Immature natural killer cell (primary cell): Measurements from ENCODE around the gene PRRT4. TPM values are rescaled to one million over a fixed set of nuclear protein-coding genes. Genes with fewer than 3 reads are reported as not detected.

Source experiments
- DNase-seq, 3 donors: peaks; one replicate each; pipeline ENCODE4 v3.0.0; 2022; ENCODE audit warnings: mixed read lengths in 1 of 3
- H3K27ac Mint-ChIP-seq, 6 donors: one replicate each; pipeline ENCODE4 v1.8.0; 2020; ENCODE audit warnings: mixed read lengths in 6 of 6, mild to moderate bottlenecking in 5 of 6, inconsistent platforms in 4 of 6, moderate library complexity in 3 of 6
- H3K27me3 Mint-ChIP-seq, 3 donors: one replicate each; pipeline ENCODE4 v1.8.0; 2020 to 2021; ENCODE audit warnings: low read depth in 3 of 3, mild to moderate bottlenecking in 3 of 3, mixed read lengths in 3 of 3, moderate library complexity in 3 of 3, inconsistent platforms in 1 of 3
- H3K36me3 Mint-ChIP-seq, 3 donors: one replicate each; pipeline ENCODE4 v1.8.0; 2020; ENCODE audit warnings: mixed read lengths in 3 of 3, inconsistent platforms in 2 of 3, mild to moderate bottlenecking in 2 of 3
- H3K4me1 Mint-ChIP-seq, 2 donors: one replicate each; pipeline ENCODE4 v1.8.0; 2020; ENCODE audit warnings: inconsistent platforms in 2 of 2, mild to moderate bottlenecking in 2 of 2, mixed read lengths in 2 of 2, moderate library complexity in 1 of 2
- H3K4me3 Mint-ChIP-seq, 5 donors: one replicate each; pipeline ENCODE4 v1.8.0; 2020; ENCODE audit warnings: mild to moderate bottlenecking in 5 of 5, mixed read lengths in 5 of 5, inconsistent platforms in 3 of 5, moderate library complexity in 3 of 5
- H3K9me3 Mint-ChIP-seq, 6 donors: one replicate each; pipeline ENCODE4 v1.8.0; 2020; ENCODE audit warnings: mild to moderate bottlenecking in 6 of 6, mixed read lengths in 6 of 6, inconsistent platforms in 4 of 6, moderate library complexity in 3 of 6
- polyA plus RNA-seq, 3 donors: library from polyadenylated mRNA; unstranded; fragments of 300-500 nt; fragmentation: Illumina TruSeq; gene quantifications; one replicate each; pipeline ENCODE4 v1.2.3, GENCODE V29; 2021

Gene PRRT4
- polyA plus RNA-seq: under 1 TPM in 1 of 3 donors, not detected in 2; 0.08 TPM

DNA sequence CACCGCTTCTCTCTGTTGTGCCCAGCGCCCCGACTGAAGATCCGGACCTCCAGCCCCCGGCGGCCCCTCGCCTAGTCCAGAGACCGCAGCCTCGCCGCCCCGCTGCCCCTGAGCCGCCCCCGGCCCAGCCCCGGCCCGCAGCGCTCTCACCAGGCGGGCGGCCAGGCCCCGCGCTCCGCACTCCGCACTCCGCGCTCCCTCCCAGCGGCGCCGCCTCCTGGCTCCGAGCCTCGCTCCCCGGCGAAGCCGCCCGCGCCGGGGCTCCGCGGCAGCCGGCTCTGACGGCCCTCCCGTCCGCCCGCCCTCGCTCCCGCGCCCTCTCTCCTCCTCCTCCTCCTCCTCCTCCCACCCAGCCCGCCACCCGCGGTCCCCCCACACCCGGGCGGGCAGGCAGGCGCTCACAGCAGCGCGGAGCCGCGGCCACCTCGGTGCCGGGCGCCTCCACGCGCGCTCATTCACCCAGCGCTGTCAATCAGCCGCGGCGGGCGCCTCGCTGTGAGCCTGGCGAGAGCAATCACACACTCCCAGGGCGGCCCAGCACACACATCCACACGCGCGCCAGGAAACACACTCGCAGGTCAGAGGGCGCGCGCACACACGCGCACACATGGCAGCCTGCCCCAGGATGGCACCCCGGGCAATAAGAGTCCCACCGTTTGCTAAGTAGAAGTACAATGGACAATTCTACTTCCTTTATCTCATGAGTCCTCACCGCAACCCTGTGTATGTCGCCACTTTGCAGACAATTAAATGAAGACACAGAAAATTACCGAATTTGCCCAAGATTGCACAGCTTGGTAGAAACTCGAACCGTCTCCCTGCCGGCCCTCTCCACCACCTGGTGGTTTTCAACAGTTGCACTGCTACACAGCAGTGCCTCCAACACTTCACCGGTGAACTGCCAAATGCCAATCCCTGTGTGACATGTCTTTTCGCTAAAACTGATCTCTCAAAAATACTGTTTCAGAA is at the start of gene PRRT4:
PRRT4 (minus strand) TSS at position 280 of the 969 bp plus-strand sequence.
- H3K4me3 Mint-ChIP-seq: peak within 1 kb of the TSS; percentile 74 to 88 (median 82)
- H3K27me3 Mint-ChIP-seq: peaks cover 22 to 35% (median 24%) of the 10 kb centered on the region in 3 donors
- H3K9me3 Mint-ChIP-seq: no peaks in the 10 kb centered on the region
- peak; percentile 15 to 35 (median 19) for DNase-seq
- peaks cover 14 to 16% of the 10 kb centered on the region in 2 donors for H3K4me1 Mint-ChIP-seq
- H3K27ac Mint-ChIP-seq: no peak within 1 kb of the TSS
- H3K36me3 Mint-ChIP-seq: no peaks in the 10 kb centered on the region

DNA sequence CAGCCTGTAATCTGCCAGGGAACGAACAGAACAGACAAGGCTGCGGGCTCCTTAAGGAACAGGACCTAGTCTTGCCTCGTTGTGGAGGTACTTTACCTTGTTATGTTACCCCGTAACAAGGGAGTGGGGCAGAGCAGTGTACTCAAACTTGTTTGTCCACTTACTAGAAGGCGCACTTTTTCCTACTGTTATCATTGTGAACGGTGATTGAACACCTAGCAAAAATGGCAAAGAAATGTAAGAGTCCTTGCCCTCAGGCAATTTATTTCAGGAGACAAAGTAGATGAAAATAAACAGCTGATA is 48.9 kb upstream of the PRRT4 start:
- H3K9me3 Mint-ChIP-seq: no peaks in the 10 kb centered on the region
- DNase-seq: no peak
- H3K27ac Mint-ChIP-seq: peak overlapping the region; percentile 71 to 91 (median 83)

DNA sequence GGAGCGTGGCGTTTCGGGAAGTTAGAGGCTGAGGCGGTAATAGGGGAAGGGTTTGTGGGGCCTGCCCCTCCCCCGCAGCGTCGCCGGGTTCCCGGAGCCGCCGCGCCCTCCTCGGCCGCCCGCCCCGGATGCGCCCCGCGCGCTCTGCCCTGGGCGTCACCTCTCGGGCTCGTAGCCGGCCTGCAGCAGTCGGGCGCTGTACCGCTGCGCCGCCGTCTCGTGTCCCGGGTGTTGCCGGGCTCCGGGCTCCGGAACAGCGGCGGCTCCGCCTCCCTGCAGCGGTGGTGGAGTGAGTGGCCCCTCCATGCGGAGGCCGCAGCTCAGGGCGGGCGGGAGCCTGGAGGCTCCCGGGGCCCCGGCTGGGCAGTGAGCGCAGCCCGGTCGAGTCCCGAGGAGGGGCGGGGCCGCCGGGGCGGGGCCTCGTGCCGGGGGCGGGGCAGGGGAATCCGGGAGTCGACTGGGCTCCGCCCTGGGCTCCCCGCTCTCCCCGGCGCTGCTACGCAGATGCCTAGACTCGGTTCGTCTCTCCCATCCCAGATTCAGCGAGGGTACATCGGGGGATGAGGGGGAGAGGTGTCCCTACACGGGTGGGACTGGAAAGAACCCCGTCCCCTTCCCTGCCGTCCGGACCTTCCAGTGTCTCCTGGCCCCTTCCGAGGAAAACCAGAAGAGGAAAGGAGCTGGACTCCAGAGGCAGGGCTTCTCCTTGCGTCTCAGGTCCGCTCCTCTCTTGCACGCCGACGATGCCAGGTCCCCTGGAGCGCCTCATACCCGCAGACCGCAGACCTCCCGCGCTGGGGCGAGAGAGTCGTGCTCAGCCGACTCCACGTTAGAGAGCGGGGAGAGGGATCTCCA is 48.3 kb upstream of the PRRT4 start, which contains the start of gene IMPDH1:
IMPDH1 (minus strand) TSS at position 387 of the 855 bp plus-strand sequence; CDS start at position 306, 81 bp downstream.
- DNase-seq: peak; percentile 78 to 83 (median 83)
- Mint-ChIP-seq H3K36me3 (no peaks in the 10 kb centered on the region), H3K27ac (peak within 1 kb of the TSS; percentile 77 to 91 (median 85)), H3K4me1 (peaks cover 34 to 38% of the 10 kb centered on the region in 2 donors), H3K27me3 (peaks cover 2 to 12% (median 4%) of the 10 kb centered on the region in 3 donors), H3K4me3 (peak within 1 kb of the TSS; percentile 88 to 94 (median 91)), H3K9me3 (no peaks in the 10 kb centered on the region)

More for the DNA sequence above, 48.9 kb upstream of the PRRT4 start:
- Mint-ChIP-seq H3K36me3 (no peaks in the 10 kb centered on the region), H3K4me3 (peak overlapping the region; percentile 88 to 94 (median 91)), H3K4me1 (peaks cover 30 to 32% of the 10 kb centered on the region in 2 donors), H3K27me3 (peaks cover 0 to 12% (median 4%) of the 10 kb centered on the region in 3 donors)

DNA sequence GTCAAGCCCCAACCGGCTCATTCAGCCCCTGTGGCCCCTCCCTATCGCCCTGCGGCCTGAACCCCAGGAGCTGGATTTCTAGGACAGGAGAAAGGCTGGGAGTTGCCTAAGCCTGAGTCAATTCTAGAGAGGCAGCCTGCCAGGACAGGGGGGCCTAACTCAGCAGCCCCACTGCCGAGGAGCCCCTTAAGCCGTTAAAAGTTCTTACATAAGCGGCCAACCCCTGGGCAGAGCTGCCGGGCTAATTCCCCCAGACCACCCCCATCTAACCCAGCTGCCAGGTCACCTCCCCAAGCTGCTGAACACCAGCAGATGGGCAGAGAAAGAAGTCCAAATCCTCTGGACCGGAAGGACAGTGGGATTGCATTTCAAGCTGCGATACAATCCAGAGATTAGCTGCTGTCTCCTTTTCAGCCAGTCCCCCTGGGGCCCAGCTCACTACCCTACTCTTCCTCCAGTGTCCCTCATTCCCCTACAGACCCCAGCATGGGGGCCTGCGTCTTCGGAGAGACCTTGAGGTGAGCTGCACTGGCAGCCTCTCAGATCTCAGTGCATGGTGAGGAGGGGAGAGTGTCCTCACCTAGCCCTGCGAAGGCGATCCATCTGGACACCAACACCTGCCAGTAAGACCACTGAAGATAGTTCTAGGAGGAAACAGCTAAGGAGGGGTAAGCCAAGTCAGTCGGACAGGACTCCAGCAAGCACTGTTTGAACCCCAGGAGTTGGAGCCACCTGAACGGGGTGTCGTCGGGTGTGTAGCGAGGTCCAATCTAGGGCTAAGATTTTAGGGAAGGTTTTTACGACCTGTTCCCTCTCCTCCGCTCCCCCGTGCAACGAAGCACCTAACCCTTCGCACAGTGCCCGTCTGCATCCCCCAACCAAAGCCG is 47.5 kb upstream of the PRRT4 start:
- Mint-ChIP-seq H3K27ac (peak overlapping the region; percentile 77 to 87 (median 82)), H3K4me3 (peak overlapping the region; percentile 87 to 93 (median 89)), H3K4me1 (peaks cover 42 to 46% of the 10 kb centered on the region in 2 donors), H3K9me3 (no peaks in the 10 kb centered on the region), H3K27me3 (peaks cover 2 to 12% (median 4%) of the 10 kb centered on the region in 3 donors), H3K36me3 (no peaks in the 10 kb centered on the region)
- no peak for DNase-seq

DNA sequence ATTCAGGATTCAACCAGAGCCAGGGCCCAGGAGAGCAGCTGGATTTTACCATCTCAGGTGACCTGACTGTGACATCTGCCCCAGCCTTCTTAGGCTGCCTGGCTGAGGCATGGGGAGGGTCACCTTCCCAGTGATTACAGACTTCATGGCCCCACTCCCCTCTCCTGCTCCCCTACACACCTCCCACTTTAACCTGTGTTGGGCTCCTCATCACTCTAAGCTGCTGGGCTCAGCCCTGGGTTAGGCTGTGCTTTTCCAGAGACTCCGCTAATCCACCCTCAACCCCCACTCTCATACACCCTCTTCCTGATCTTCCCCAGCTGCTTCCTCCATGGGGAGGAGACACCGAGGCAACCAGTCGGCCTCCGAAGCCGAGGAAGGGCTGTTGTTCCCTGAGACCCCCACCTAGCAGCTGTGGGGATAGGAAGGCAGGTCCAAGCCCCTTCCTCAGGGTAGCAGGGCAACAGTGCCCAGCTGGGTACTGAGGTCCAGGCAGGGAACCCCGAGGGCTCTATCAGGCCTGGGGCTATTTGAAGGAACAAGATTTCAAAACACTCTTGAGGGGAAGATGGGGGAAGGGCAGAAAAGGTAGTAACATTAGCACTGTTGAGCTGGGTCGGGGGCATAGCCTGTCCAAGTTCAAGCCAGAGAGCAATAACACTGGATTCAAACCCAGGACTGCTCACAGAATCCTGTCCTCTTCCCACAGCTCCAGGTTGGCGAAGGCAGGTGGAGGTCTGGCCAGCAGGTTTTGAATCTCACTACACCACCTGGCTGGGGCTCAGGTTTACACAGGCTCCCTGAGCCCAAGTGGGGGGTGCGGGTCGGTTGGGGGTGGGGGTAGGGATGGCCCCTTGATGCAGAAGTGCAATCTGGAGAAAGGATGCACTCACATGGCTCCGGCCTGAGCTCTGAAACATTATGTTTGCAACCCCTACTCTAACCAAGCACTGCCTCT is 46.5 kb upstream of the PRRT4 start:
- H3K4me1 Mint-ChIP-seq: peaks cover 49 to 50% of the 10 kb centered on the region in 2 donors
- H3K36me3 Mint-ChIP-seq: peaks cover 0 to 4% (median under 1%) of the 10 kb centered on the region in 3 donors
- peak overlapping the region; percentile 29 to 93 (median 87) for H3K4me3 Mint-ChIP-seq
- no peaks in the 10 kb centered on the region for H3K9me3 Mint-ChIP-seq
- peaks cover 2 to 12% (median 4%) of the 10 kb centered on the region in 3 donors for H3K27me3 Mint-ChIP-seq
- H3K27ac Mint-ChIP-seq: peak overlapping the region; percentile 6 to 80 (median 45)
- no peak for DNase-seq

DNA sequence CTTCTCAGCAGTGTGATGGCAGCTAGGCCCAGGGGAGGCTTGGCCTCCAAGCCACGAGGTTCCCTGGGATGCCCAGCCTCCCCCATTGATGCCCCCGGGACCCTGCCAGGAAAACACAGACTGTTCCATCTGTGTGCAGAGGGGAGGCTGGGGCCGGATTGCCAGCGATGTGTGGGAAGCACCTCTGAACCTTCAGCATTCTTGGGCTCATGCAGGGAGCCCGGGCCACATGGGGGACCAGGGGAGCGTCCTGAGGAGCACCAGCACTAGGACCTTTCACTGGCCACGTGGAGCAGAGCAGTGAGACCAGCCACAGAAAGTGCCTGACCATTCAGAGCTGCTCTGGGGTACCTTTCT is 45.7 kb upstream of the PRRT4 start:
- peak overlapping the region in 4 of 6 donors; percentile 59 to 84 (median 71) for H3K27ac Mint-ChIP-seq
- peaks cover 50 to 52% of the 10 kb centered on the region in 2 donors for H3K4me1 Mint-ChIP-seq
- H3K27me3 Mint-ChIP-seq: peaks cover 2 to 12% (median 4%) of the 10 kb centered on the region in 3 donors
- H3K4me3 Mint-ChIP-seq: peak overlapping the region in 4 of 5 donors; percentile 32 to 53 (median 34)
- H3K9me3 Mint-ChIP-seq: no peaks in the 10 kb centered on the region
- H3K36me3 Mint-ChIP-seq: peaks cover 3 to 9% (median 9%) of the 10 kb centered on the region in 3 donors
- no peak for DNase-seq

DNA sequence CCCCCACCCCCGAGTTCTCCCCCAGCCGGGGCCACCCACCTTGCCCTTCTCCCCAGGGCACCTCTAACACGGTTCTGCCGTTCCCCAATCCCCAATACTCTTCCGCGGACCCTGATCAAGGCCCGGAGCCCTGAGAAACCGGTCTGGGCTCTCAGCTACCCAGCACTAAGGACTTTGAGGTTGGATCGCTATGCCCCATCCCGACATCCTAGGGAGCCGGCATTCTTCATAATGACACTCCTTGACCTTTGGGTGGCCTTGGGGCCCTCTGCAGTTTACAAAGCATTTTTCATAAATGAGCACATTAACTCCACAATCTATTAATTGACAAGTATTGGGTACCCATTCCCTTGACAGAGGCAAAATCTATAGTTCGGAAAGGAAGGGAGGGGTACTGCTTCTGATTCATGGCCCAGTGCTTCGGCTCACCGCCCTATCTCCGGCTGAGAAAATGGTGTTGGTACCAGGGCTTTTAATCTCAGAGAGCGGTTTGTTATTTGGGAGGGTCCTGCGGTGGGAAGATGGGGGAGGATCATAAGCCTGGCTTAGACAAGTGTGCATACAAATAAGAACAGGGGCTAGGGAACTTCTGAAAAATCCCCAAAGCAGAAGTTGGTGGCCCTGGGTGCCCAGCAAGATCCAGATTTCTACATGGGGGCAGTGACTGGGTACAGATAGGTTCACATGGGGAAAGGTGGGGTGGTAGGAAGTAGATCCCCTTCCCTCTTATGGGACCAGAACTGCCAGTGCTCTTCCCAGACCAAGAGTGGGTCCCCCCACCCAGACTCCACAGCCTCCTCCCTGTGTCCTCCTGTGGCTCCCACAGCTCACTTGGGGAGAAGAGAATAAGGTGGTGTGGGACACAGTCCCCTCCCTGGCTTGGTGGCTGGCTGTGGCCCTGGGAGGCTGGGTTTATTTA is 45.1 kb upstream of the PRRT4 start:
- no peak for DNase-seq

DNA sequence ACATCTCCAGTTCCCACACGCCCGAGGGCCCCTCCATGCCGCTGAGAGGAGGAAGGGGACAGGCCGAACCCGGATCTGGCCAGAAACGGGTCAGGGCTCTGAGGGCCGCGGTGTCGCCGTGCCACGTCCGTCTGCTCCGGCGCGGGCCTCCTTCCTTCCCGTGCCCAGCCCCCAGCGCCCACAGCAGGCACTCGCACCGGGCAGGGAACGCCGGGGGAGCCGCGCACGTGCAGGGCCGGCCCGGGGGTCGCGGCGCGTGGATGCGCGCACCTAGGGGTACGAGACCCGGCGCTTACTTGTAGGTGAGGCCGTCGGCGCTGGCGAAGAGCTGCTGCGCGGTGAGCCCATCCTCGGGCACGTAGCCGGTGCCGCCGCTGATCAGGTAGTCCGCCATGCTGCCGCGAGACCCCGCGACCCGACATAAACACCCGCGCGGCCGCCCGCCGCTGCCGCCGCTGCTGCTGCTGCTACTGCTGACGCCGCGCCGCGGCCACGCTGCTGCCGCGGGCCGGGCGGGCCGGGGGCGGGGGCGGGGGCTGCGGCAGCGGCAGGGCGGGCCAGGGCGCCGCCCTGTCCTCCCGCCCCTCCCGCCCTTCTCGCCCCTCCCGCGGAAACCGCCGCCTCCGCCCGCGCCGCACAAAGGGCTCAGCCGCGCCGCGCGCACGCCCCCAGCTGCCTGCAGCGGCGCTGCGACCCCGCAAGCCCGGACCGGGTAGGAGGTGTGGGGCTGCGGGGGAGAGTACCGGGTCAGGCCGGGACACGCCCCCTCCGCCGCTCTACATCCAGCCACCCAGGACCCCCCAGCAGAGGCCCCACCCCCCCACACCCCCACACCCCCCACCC is 44.2 kb upstream of the PRRT4 start:
- Mint-ChIP-seq H3K4me1 (peaks cover 50 to 58% of the 10 kb centered on the region in 2 donors), H3K36me3 (peaks cover 10 to 18% (median 11%) of the 10 kb centered on the region in 3 donors), H3K27me3 (peaks cover 2 to 12% (median 3%) of the 10 kb centered on the region in 3 donors), H3K9me3 (no peaks in the 10 kb centered on the region), H3K27ac (no peak overlapping the region), H3K4me3 (peak overlapping the region; percentile 79 to 87 (median 83))
- peak; percentile 59 to 65 (median 62) for DNase-seq

More for the DNA sequence above, 45.1 kb upstream of the PRRT4 start:
- Mint-ChIP-seq H3K4me1 (peaks cover 50 to 52% of the 10 kb centered on the region in 2 donors), H3K36me3 (peaks cover 4 to 9% (median 9%) of the 10 kb centered on the region in 3 donors), H3K9me3 (no peaks in the 10 kb centered on the region), H3K27ac (peak overlapping the region; percentile 59 to 84 (median 69)), H3K27me3 (peaks cover 2 to 12% (median 2%) of the 10 kb centered on the region in 3 donors), H3K4me3 (peak overlapping the region; percentile 63 to 82 (median 65))

DNA sequence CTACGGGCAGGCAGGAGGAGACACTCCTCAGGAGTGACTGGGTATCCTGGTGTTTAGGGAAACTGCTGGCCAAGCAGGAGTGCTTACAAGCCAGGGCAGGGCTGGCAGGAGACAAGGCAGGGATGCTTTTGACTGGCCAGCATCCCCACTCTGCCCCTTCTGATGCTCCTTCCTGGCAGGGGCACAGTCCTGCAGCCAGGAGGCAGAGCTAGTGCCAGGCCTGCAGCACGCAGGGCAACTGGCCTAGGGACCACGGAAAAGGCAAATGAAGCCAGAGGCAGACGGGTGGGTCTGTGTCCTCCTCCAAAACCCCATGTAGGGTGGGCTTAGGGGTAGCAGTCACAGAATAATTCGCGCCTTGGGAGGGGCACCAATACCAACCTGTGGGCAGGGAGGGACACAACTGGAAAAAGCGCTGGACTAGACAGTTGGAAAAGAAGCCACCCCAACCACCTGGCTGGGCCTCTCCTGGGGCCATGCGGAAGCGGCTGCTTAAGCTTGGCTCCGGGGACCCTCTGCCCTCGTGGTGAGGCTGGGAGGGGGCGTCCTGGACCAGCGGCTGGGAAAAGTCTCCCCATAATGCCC is 43.5 kb upstream of the PRRT4 start:
- no peak for DNase-seq
- H3K27ac Mint-ChIP-seq: peak overlapping the region in 5 of 6 donors; percentile 13 to 68 (median 49)
- peaks cover 10 to 22% (median 11%) of the 10 kb centered on the region in 3 donors for H3K36me3 Mint-ChIP-seq
- peak overlapping the region; percentile 79 to 87 (median 83) for H3K4me3 Mint-ChIP-seq
- H3K4me1 Mint-ChIP-seq: peaks cover 43 to 53% of the 10 kb centered on the region in 2 donors
- H3K27me3 Mint-ChIP-seq: peaks cover 2 to 7% (median 3%) of the 10 kb centered on the region in 3 donors
- H3K9me3 Mint-ChIP-seq: no peaks in the 10 kb centered on the region

DNA sequence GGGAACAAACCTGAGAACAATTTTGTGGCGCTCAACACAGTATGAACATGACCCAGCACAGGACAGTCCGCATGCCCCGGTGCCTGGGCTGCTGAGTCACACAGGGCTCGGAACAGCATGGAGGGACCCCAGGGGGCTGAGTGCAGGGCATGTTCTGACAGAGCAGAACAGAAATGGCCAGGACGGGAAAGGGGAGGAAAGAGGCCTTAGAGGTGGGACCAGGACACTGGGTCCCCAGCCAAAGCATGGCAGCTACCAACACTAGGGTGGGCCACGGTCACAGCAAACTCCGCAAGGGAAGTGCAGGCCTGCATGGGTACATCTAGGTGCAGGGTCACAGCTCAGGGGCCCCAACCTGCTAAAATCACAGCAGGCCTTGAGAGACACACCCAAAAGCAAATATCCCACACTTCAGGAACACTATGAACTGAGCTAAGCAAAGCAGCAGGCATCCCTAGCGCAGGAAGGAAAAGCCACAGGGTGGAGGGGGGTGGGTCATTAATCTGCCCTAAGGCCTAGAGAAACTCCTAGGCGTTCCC is 42.7 kb upstream of the PRRT4 start:
- H3K4me1 Mint-ChIP-seq: peaks cover 41 to 51% of the 10 kb centered on the region in 2 donors
- no peaks in the 10 kb centered on the region for H3K9me3 Mint-ChIP-seq
- no peak for DNase-seq
- peaks cover 11 to 26% (median 14%) of the 10 kb centered on the region in 3 donors for H3K36me3 Mint-ChIP-seq
- H3K4me3 Mint-ChIP-seq: peak overlapping the region; percentile 79 to 87 (median 83)
- H3K27ac Mint-ChIP-seq: peak overlapping the region in 3 of 6 donors; percentile 29 to 69 (median 62)
- H3K27me3 Mint-ChIP-seq: peaks cover 2 to 7% (median 3%) of the 10 kb centered on the region in 3 donors
